ENCODE measurements around the gene GRK1. TPM values are rescaled to one million over a fixed set of nuclear protein-coding genes. Genes with fewer than 3 reads are reported as not detected.
A peak's percentile ranks its signal among the peaks of the same experiment; 100 is the strongest.

Gene GRK1
- total RNA-seq, 3 donors from 2014 or later, result not detected

DNA sequence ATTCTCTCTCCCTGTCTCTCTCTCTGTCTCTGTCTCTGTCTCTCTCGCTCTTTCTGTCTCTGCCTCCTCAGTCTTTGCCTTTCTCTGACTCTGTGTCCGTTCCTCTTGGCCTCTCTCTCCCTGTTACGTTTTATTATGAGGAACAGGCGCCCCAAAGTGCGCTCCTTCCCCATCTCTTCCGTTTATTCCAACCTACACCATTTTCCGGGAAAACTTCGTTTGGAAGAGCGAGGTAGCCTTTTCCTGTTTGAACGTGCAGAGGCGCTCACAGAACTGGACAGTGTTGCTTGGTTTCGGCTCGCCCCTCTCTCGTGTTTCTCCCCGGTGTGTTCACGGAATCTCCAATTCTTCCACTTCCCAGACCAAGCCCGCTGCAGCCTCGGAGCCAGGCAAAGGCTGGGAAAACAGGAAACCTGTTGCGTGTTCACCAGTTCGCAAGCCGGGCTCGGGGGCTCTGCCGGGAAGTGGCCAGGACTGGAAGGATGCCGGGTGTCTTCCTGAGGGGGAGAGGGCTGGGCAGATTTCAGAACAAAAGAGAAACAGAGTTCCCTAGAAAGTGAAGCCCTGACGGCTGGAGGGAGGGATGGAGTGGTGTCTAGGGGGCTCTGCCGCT, 92.6 kb downstream of the GRK1 start:
- DNase-seq (ENCODE audit: low spot score in 2 of 2), result no peak
- H3K4me3 ChIP-seq, result peak overlapping the region; percentile 63 to 73 (median 64)
- H3K36me3 ChIP-seq, result no peaks in the 10 kb centered on the region
- intact Hi-C loops (cut with DNase I; ENCODE audit: low total_unique reads), result no loop called here
- TF ChIP-seq POLR2A (IDR thresholded peaks at IDR 0.05) (no peak), POLR2AphosphoS5 (IDR thresholded peaks at IDR 0.05) (no peak)
- TF ChIP-seq, protein P1, sequence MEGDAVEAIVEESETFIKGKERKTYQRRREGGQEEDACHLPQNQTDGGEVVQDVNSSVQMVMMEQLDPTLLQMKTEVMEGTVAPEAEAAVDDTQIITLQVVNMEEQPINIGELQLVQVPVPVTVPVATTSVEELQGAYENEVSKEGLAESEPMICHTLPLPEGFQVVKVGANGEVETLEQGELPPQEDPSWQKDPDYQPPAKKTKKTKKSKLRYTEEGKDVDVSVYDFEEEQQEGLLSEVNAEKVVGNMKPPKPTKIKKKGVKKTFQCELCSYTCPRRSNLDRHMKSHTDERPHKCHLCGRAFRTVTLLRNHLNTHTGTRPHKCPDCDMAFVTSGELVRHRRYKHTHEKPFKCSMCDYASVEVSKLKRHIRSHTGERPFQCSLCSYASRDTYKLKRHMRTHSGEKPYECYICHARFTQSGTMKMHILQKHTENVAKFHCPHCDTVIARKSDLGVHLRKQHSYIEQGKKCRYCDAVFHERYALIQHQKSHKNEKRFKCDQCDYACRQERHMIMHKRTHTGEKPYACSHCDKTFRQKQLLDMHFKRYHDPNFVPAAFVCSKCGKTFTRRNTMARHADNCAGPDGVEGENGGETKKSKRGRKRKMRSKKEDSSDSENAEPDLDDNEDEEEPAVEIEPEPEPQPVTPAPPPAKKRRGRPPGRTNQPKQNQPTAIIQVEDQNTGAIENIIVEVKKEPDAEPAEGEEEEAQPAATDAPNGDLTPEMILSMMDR (IDR thresholded peaks at IDR 0.05), result no peak
- H3K27ac ChIP-seq, result peak overlapping the region; percentile 44 to 62
- H3K27me3 ChIP-seq, result peaks cover 0 to 17% of the 10 kb centered on the region in 2 donors
- no peaks in the 10 kb centered on the region for H3K9me3 ChIP-seq
- peaks cover 0 to 3% of the 10 kb centered on the region in 2 donors for H3K4me1 ChIP-seq

DNA sequence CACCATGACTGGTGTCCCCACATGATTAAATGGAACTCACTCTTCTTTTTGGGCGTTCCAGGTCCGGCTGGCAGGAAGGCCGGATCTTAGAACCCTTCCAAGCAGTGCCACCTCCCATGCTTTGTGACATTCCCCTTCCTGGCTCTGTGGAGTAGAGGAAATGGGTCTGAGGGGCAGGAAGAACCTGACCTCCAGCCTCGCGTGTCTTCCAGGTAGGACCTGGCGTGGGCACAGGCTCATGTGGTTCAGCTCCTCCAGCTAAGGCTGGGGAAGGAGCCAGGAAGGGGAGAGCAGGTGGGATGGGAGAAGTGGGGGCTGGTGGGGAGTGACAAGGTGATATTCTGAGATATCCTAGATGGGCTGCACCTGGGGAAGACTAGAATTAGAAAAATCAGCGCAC, 94.1 kb downstream of the GRK1 start:
- Histone ChIP-seq H3K27me3 (peaks cover 0 to 14% of the 10 kb centered on the region in 2 donors), H3K4me1 (peaks cover 0 to 3% of the 10 kb centered on the region in 2 donors), H3K9me3 (no peaks in the 10 kb centered on the region), H3K4me3 (no peak overlapping the region), H3K27ac (no peak overlapping the region), H3K36me3 (no peaks in the 10 kb centered on the region)
- no peak for TF ChIP-seq POLR2A (IDR thresholded peaks at IDR 0.05)
- TF ChIP-seq POLR2AphosphoS5 (IDR thresholded peaks at IDR 0.05), result no peak
- TF ChIP-seq, protein P1 (IDR thresholded peaks at IDR 0.05), result no peak
- no peak for DNase-seq (ENCODE audit: low spot score in 2 of 2)
- intact Hi-C loops (cut with DNase I; ENCODE audit: low total_unique reads), result no loop called here

DNA sequence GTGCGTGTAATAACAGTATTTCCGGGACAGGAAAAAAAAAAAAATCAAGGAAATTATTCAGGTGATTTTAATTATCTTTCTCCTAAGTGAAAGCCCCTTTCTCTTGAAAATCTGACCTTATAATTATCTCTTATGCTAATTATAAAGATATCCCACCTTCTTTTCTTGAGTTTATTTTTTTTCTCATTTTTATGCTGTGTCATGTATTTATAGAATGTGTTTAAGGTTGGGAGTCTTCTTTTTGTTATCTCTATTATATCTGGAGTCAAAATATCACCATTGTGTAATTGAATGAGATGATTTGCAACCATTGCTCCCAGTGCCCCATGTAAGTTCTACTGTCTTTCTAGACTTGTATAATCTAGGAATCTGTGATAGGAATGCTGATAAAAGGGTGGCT, 95.1 kb downstream of the GRK1 start:
- Histone ChIP-seq H3K27ac (no peak overlapping the region), H3K36me3 (no peaks in the 10 kb centered on the region), H3K27me3 (peaks cover 0 to 14% of the 10 kb centered on the region in 2 donors), H3K9me3 (no peaks in the 10 kb centered on the region), H3K4me3 (no peak overlapping the region), H3K4me1 (peaks cover 0 to 3% of the 10 kb centered on the region in 2 donors)
- DNase-seq (ENCODE audit: low spot score in 2 of 2), result no peak
- intact Hi-C loops (cut with DNase I; ENCODE audit: low total_unique reads), result no loop called here
- no peak for TF ChIP-seq POLR2AphosphoS5 (IDR thresholded peaks at IDR 0.05)
- TF ChIP-seq, protein P1 (IDR thresholded peaks at IDR 0.05), result no peak
- TF ChIP-seq POLR2A (IDR thresholded peaks at IDR 0.05), result no peak

DNA sequence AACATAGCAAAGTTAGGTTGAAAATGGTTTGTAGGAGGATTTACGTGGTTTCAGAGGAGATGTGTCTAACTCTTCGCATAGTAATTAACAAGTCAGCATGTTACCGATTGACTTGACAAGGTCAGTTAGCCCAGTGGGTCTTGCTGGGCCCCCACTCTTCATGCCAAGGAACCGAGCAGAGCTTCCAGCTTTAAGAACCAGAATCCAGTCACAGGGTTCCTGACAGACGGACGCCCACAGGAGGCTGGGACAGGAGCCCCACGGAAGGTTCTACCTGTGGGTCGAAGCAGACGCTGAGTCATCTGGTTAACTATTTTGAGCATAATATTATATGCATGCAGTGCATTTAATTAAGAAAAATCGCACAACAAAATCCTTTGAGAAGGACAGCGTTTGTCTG, 95.5 kb downstream of the GRK1 start:
- DNase-seq (ENCODE audit: low spot score in 2 of 2), result no peak
- intact Hi-C loops (cut with DNase I; ENCODE audit: low total_unique reads), result no loop called here

DNA sequence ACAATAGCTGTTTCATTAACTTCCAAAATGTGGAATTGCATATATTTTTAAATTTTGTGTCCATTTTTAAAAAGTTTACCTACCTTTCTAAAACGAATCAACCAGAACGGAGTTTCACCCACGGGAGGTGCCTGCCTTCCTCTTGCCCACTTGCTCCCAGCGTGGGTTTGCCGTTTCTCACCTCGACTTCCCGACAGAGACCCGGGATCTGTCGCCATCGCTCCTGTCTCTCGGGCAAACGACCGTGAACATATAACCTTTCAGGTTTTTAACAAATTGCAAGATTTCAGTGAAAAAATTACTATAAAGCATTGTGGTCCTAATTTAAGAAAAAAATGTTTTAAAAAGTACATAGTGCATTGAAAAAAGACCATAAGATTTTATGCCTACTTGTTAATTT, 96.2 kb downstream of the GRK1 start:
- DNase-seq (ENCODE audit: low spot score in 2 of 2), result no peak
- TF ChIP-seq POLR2A (IDR thresholded peaks at IDR 0.05) (no peak), POLR2AphosphoS5 (IDR thresholded peaks at IDR 0.05) (no peak)
- TF ChIP-seq, protein P1 (IDR thresholded peaks at IDR 0.05), result no peak
- H3K27ac ChIP-seq, result no peak overlapping the region
- no peaks in the 10 kb centered on the region for H3K9me3 ChIP-seq
- H3K4me1 ChIP-seq, result peaks cover 0 to 3% of the 10 kb centered on the region in 2 donors
- peaks cover 0 to 14% of the 10 kb centered on the region in 2 donors for H3K27me3 ChIP-seq
- no peaks in the 10 kb centered on the region for H3K36me3 ChIP-seq
- intact Hi-C loops (cut with DNase I; ENCODE audit: low total_unique reads), result no loop called here
- no peak overlapping the region for H3K4me3 ChIP-seq

More for the DNA sequence above, 95.5 kb downstream of the GRK1 start:
- peaks cover 0 to 3% of the 10 kb centered on the region in 2 donors for H3K4me1 ChIP-seq
- H3K4me3 ChIP-seq, result no peak overlapping the region
- H3K9me3 ChIP-seq, result no peaks in the 10 kb centered on the region
- H3K27ac ChIP-seq, result no peak overlapping the region
- H3K36me3 ChIP-seq, result no peaks in the 10 kb centered on the region
- TF ChIP-seq POLR2A (IDR thresholded peaks at IDR 0.05) (no peak), POLR2AphosphoS5 (IDR thresholded peaks at IDR 0.05) (no peak)
- TF ChIP-seq, protein P1 (IDR thresholded peaks at IDR 0.05), result no peak
- peaks cover 0 to 14% of the 10 kb centered on the region in 2 donors for H3K27me3 ChIP-seq

All from breast epithelium (tissue), 4 donors.